NCI-H2196 treated with DMSO at 0.1 percent for 48 hours (cell line): ENCODE results near the gene GEMIN7.

Source experiments
- DNase-seq: peaks from one replicate; lab custom pipeline; 2025; ENCODE audit not compliant: unreplicated experiment; lab: John Stamatoyannopoulos, UW

Gene GEMIN7

DNA sequence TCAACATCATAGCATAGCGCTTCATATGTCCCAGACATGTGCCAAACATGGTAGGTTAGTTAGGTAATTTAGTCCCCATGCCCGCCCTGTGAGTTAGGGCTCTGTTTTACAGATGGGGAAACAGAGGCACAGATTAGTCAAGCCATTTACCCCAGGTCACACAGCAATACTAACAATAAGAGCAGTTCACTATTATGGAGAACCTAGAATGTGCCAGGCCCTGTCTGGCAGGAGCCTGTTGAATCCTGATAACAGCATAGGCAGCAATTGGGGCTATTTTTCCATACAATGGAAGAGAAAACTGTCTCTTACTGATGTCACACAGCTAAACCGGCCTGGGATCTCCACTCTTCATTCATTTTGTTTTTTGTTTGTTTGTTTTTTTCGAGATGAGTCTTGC is 7.4 kb downstream of the GEMIN7 start:
- DNase-seq, result no peak

DNA sequence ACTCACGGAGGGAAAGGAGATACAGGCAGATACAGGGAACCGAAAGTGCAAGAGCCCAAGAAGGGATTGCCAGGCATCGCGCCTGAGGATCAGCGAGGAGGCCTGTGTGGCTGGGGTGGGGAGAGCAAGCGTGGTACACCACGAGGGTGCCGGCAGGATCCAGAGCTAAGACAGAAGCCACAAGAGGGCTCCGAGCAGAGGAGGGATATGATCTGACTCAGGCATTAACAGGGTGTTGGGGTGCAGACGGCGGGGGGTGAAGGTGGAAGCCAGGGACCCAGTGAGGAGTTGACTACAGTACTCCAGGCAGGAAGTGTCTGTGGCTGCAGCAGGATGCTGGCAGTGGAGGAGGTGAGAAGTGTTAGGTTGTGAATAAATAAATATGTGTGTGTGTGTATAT is 8.5 kb downstream of the GEMIN7 start:
- no peak for DNase-seq

DNA sequence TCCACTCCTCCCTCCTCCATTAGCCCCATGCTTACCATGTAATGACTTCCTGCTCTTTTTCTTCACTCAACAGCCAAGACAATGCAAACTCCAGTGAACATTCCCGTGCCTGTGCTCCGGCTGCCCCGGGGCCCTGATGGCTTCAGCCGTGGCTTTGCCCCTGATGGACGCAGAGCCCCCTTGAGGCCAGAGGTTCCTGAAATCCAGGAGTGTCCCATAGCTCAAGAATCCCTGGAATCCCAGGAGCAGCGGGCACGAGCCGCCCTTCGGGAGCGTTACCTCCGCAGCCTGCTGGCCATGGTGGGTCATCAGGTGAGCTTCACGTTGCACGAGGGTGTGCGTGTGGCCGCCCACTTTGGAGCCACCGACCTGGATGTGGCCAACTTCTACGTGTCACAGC is 11.0 kb downstream of the GEMIN7 start:
- no peak for DNase-seq

DNA sequence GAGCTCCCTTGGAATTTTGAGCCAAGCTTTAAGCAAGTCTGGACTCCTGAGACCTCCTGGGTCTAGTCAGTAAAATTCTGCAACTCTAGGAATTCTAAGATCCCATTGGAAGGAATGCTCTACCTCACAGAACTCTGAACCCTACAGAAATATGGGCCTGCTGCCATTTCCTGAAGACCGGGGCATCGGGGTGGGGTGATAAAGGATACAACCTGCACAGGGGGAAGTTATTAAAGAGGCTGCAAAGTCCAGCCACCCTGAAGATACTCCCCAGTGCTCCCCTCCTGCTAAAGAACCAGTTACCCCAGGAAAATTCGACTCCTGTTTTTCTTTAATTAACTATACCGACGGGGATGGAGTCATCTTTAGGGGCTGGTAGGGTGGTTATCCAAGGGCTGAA is 11.5 kb downstream of the GEMIN7 start:
- no peak for DNase-seq

DNA sequence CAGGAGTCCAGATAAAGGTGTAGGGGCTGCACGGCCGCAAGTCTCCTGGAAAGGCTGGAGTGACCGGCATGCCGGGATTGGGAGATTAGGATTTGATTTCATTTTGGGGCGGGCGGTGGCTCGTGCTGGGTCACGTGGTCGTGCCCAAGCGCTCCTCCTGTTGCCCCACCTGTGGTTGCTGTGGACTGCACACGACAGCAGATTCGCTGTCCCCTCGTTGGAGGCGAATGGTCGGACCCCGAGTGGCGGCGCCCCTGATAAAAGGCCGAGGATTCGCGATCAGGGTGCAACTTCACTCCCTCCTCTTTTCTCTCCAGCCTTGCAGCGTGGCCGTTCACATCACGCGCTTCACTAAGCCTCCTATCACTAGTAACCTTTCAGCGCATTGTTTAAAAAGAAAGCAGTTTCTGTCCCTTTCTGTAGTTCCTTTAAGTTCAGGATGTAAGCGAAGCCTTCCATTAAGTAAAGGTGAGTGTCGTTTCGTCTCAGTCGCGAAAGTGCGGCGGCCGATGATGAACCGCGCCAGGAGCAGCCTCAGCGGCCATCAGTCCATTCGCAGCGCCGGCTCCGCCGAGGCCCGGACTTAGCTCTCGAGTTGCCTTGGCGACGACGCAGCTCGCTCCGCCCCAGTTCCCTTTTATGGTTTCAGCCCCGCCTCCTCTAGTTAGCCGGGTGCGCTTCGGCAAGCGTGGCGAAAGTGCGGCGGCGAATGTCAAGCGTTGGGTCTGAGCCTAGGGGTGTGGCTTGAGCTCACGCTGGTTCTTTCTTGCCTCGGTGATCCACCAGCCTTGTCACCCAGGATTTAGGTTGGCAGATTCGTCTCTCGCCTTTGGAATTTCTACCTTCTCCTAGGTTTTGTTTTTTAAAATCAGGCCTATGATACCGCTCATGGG is 12.2 kb downstream of the GEMIN7 start:
- DNase-seq, result peak; percentile 95

DNA sequence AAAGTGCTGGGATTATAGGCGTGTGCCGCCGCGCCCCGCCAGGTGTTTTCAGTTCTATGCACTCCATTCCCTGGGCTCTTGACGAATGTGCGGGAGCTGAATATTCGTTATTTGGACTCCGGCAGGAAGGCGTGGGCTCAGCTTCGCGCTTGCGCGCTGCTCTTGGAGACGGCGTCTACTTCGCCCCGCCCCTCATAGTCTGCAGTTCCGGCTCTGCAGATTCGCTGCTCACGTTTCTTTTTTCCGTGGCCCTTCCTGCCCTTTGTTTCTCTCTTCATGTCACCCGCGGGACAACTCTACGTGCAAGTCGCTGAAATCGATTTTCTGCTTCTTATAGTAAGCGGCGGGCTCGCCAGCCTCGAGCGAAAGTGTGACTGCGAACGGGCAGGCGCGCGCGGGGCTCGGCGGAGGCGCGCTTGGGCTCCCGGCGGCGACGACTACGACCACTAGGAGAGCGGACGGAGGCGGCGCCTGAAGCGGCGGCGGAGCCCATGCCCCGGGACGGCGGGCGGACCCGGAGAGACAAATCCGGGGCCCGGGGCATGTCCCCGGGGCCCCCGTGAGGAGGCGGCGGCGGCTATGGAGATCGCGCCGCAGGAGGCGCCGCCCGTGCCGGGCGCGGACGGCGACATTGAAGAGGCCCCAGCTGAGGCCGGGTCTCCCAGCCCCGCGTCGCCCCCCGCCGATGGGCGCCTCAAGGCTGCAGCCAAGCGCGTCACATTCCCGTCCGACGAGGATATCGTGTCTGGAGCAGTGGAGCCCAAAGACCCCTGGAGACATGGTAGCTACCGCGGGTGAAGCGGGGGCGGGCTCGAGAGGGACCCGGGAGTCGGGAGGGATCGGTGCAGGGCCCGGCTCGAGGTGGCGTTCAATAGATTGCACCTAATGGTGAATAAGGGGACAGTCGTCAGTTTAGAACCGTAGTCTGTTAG is 14.0 kb downstream of the GEMIN7 start, which contains the start of gene PPP1R37:
TSS of gene PPP1R37 (plus strand) at position 433 of the 932 bp plus-strand sequence. CDS start at position 580, 147 bp downstream.
- peak; percentile 94 for DNase-seq

DNA sequence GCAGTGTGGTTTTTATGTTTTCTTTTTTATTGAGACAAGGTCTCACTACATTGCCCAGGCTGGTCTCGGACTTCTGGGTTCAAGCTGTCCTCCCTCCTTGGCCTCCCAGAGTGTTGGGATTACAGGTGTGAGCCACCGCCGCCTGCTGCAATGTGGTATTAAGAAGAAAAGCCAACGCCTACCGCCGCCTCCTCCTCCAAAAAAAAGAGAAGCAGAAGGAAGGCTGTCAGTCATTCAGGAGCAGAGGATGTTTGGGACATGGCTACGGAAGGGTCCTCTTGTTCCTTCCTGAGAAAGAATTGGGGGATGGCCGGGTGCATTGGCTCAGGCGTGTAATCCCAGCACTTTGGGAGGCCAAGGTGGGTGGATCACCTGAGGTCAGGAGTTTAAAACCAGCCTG is 15.1 kb downstream of the GEMIN7 start:
- DNase-seq, result no peak

DNA sequence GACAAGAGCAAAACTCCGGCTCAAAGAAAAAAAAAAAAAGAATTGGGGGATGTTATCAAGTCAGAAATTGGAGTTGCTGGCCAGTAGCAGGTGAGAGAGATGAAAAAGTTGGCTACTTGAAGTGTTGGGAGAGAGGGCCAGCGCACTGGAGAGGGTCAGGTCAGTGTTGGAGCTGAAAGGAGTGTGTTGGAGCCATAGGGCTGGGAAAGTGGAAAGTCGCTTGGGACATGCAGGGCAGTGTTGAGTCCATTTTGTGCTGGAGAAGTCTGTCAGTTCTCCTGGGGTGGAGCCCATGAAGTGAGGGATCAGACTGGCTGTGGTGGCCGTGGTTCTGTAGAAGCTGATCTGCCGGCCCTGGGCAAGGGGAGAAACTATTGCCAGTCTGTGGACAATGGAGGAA is 15.6 kb downstream of the GEMIN7 start:
- DNase-seq, result no peak

DNA sequence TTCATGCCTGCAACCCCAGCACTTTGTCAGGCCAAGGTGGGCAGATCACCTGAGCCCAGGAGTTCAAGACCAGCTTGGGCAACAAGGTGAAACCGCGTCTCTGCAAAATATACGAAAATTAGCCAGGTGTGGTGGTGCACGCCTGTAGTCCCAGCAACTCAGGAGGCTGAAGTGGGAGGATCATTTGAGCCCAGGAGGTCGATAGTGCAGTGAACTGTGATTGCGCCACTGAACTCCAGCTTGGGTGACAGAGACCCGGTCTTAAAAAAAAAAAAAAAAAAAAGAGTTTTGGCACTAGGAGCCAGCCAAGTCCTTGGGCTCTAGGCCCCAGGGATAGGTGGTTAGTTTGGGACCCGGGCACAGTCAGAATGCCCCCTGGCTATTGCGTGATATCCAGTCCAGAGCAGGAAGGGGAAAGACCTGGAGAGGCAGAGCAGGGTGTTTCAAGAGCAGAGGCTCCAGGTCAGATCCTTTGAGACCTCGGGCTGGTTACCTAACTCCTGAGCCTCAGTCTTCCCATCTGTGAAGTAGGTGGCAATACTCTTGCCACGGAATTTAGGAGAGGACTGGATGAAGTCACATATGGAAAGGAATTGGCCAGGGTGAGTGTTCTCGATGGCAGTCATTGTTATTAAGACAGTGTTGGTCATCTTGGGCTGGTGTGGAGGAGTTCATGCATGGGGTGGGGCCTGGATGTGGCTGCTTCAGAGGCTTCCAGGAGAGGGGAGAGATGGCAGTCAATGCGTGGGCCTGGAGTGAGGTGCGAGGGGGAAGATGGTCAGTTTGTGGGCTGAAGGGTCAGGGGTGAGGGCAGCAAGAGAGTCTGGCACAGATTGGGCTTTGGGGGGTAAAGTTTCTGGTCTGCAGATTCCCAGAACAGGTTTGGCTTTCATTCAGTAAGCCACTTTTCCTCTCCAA is 16.7 kb downstream of the GEMIN7 start:
- no peak for DNase-seq

DNA sequence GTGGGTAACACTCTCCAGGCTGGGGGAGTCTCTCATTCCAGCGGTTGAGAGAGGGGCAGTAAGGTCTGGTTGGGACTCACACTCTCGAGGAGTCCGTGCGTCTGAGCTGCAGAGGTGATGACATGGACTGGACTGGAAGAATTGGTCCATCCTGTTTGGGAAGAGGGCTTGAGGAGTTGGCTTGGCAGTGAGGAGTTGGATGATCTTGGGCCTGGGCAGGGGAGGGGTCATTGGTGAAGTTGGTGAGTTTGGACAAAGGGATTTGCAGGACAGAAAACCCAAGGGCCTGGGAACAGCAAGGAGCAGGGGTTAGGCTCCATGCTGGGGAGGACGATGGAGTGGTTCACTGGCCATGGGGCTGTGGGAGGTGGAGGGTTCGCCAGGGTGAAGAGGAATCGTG is 17.6 kb downstream of the GEMIN7 start:
- no peak for DNase-seq

DNA sequence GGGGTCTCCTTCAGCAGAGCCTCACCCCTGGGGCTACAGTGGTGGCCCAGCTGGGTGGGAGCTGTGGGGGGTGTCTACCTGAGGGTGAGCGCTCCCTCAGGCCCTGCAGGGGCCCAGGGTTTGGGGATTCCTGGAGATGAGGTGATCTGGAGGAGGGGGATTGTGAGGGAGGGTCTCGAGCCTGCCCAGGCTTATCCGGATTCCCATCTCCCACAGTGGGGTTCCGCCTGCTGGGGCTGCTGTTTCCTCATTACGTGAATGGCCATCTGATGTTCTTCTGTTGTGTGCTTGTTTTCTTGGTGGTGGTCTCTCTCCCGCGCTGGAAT is 18.4 kb downstream of the GEMIN7 start:
- DNase-seq, result no peak

DNA sequence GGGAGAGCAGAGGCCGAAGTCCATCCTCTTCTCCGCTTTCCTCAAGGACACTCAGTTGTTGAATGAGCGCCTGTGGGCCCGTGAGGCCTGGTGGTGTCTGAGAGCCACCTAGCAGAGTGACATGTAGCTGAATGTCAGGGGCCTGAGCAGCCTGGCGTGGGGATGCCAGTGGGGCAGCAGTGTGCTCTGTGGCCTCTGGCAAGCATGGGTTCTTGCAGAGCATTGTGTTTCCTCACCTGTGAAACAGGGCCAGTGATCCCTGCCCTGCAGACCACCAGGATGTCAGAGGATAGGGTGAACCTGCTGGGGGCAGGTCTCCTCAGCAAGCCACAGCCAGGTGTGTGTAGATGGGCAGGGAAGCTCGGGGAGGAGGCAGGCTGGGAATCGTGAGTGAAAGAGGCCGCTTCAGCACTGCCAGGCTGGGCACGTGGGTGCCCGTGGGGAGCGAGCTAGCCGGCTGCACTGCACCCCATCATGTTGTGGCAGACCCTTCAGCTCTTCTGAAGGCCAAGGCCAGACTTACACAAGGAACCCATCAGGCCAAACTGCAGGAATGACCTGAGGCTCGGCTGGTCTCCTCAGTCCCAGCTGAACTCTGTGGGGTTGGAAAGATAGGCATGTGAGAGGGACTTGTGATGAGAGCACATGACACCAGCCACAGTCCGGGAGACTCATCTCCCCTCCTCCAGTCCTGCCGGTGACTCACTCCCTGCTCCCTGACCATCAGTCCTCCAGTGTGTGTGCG is 18.9 kb downstream of the GEMIN7 start:
- no peak for DNase-seq

DNA sequence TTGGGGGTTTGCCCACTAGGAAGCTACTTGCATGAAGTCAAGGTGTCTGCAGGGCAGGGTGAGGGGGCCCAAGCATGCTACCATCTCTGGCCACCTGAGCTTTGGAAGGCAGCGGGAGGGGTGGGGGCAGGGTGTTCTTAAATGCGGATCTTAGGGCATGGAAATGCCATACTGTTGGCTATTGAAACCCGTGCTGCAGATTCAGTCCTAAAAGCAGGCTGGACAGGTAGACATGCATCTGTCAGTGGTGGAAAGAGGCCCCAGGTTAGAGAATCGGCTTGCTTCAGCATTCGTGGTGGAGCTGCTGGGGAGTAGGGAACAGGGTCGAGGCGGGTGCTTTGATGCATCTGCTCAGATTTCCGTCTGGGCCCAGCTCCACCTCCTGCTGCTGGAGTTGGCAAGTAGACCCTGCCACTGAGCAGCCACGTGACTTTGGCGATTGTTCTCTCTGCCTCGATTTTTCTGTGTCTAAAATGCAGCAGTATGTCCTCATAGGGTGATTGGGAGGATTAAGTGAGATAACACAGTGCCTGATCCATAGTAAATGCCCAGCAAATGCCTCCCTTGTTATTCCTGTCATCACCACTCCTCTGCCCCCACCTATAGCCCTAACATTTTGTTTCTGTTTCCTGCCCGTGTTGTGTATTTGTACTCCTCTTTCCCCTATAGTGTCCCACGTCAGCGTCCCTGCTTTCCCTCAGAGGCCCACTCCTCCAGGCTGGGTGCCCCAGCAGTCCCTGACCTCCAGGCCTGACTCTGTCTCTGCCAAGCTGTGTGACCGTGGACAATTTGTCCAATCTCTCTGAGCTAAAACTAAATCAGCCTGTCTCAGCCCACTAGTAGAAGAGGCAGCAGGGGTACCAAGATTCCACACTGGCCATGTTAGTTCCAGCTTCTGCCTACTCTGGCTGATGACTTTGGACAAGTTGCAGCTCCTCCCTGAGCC is 19.7 kb downstream of the GEMIN7 start:
- DNase-seq, result peak; percentile 49

DNA sequence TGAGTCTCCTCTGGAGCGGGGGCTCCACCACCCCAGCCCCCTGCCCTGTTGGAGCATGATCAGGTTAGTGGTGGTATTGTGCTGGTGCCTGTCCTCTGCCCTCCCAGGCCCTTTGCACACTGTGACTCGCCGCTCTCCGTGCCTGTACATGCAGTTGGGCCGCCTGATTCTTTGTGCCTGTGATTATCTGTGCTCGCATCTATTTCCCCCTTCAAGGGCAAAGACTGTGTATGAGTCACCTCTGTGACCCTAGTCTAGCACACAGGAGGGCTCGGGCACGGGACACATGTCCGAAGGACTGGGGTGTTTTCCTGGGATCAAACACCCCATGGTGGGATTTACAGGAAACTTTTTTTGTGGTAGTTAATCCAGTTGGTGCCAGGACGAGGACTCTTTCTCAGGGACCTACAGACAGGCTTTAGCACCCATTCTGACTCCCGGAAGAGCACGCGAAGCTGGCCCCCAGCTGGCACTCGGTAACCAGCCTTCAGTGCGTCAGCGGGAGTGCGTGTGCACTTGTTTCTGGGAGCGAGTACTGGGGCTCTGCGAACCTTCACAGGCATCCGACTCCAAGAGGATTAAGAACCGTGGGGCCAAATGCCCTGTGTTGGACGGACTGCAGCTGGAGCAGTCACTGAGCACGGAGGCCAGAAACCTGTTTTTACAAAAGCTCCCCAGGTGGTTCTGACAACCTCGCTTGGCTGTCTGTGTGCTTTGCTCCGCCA is 20.6 kb downstream of the GEMIN7 start:
- no peak for DNase-seq

DNA sequence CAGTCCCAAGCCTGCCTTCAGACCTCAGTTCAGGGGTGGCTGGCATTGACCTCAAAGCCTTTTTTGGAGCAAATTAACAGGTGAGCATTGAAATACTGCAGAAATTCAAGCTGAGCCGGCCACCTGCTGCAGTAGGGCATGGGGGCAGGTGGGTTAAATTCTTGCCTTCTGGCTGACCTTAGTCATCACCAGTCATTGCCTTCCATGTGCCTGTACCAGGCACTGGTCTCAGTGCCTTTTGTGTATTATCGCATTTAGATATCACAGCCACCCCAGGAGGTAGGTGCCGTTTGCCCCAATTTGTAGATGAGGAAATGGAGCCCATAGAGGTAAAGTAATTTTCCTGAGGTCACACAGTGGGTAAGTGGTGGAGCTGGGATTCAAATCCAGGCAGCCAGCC is 21.1 kb downstream of the GEMIN7 start:
- no peak for DNase-seq

DNA sequence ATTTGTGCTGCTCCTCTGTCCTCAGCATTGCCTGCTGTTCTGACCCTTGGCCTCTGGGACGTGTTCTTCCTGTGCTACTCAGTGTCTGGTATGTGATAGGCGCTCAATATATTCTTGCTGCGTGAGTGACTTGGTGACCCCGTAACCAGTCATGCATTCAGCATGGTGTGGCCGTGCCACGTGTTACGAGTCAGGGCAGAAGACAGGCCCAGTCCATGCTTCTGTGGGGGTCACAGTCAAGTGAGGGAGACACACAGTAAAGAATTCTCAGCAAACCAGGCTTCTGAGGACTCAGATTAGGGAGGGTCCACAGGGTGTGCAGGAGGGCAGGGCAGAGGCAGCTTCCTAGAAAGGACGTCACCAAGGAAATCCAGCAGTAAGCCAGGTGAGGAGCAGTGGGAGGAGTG is 21.8 kb downstream of the GEMIN7 start:
- no peak for DNase-seq

DNA sequence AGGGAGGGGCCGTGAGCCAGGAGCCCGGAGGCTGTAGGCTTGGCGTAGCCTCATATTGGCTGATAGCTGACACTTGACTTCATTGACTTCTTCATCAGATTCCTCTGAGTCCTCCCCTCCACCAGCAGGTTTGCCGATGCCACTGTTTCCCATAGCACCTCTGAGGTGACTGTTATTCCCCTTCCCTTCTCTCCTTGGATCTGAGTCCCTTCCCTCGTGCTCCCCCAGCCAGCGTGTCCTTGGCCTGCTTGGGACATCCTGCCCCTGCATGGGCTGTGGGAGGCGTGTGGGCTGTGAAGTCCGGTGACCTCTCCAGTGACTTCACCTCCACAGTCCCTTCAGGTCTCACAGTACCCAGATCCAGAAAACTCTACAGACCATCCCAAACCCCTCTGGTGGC is 22.7 kb downstream of the GEMIN7 start:
- DNase-seq, result no peak

DNA sequence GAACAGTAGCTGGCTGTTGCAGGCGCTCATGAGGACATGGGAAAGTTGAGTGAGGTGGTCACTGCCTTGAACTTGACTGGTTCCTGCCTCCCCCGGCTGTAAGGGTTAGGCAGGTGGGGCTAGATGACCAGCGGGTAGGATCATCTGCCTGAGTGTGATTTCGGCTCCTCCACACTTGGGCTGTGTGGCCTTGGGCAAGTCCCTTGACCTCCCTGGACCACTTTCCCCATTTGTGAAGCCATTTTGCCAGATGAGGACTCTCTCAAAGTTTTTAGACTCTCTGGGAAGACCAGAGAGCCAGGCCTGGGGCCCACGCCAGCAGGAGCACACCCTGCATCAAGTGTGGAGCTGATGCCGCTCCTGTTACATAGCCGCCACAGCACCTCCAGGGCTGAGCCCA is 23.4 kb downstream of the GEMIN7 start:
- no peak for DNase-seq

DNA sequence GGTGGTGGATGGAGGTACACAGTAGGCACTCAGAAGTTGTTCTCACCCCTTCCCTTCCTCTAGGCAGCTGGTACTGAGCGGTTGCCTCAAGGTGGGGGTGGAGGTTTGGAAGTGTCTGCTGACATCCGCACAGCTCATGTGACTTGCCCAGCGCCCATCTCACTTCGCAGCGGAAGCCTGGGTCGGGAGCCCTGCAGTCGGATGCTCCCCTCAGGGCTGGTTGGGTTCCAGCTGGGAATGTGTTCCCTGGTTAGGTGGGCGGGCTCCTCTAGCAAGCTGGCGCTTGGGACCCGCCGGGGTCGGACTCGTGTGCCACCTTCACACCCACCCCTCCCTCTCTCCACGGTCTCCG is 24.1 kb downstream of the GEMIN7 start:
- peak; percentile 51 for DNase-seq
